ENCODE data around the gene PEF1. TPM values are rescaled to one million over a fixed set of nuclear protein-coding genes. Genes with fewer than 3 reads are reported as not detected.

PEF1 gene
- total and polyA plus RNA-seq, 2 donors (not counting 3 experiments of a cell fraction or from before 2014, with no cell fraction given): 73.3 to 161 TPM

- Histone ChIP-seq H3K4me3 (replicated peaks in 1 of 3; ENCODE audit: insufficient read depth in 1 of 3, low read depth in 1 of 3, low read length in 3 of 3) (no peak overlapping the region), H3K9ac (replicated peaks; ENCODE audit: extremely low read depth, insufficient read depth, low read length) (no peak overlapping the region), H3K4me2 (ENCODE audit: insufficient read depth, low read length) (no peak overlapping the region), H3K27me3 (ENCODE audit: control insufficient read depth in 2 of 2, insufficient read depth in 2 of 2, low read length in 2 of 2) (no peaks in the 10 kb centered on the region), H3K79me2 (ENCODE audit: control insufficient read depth, insufficient read depth, low read length) (no peaks in the 10 kb centered on the region), H3K27ac (ENCODE audit: insufficient read depth, low read depth, low read length) (no peak overlapping the region), H3K9me1 (replicated peaks; ENCODE audit: control insufficient read depth, extremely low read depth, insufficient read depth, low read length) (no peaks in the 10 kb centered on the region), H4K20me1 (replicated peaks; ENCODE audit: control insufficient read depth, extremely low read depth, insufficient read depth, low read length) (no peaks in the 10 kb centered on the region), H3K9me3 (replicated peaks; ENCODE audit: control insufficient read depth, insufficient read depth, low read length) (no peaks in the 10 kb centered on the region), H2AFZ (ENCODE audit: low read depth, low read length) (no peak overlapping the region), H3K4me1 (ENCODE audit: control insufficient read depth, extremely low read depth, insufficient read depth, low read length) (peaks cover 13% of the 10 kb centered on the region), H3K36me3 (ENCODE audit: control insufficient read depth in 2 of 2, extremely low read depth in 1 of 2, insufficient read depth in 2 of 2, low read length in 2 of 2) (no peaks in the 10 kb centered on the region)
- DNase-seq (ENCODE audit: low read depth, low spot score) (no peak), FAIRE-seq (no peak)
- ChIA-PET POLR2A (no interaction called here), CTCF (interaction anchor here (1.0 to 2.8 kb wide), 4 partner anchors 18 to 27 kb away, joined by 3 to 8 read pairs (median 6); no protein-coding TSS in a partner anchor)
- dilution Hi-C loops (cut with MboI; ENCODE audit: extremely low pct_ligation_motif_present, low sequenced_read_pairs) (no loop called here), intact Hi-C loops (cut with micrococcal nuclease) (loop anchor here (2.0 kb wide), 1 partner anchor 16 kb away; the partner anchor contains the start of gene COL16A1)
- TF ChIP-seq FOS (IDR thresholded peaks at IDR 0.05; ENCODE audit: borderline replicate concordance, insufficient read depth, low read length) (no peak), GATA2 (IDR thresholded peaks at IDR 0.05; ENCODE audit: insufficient read depth, insufficient read length, low read depth, low read length) (no peak), CTCF (IDR thresholded peaks at IDR 0.05; ENCODE audit: extremely low read depth in 1 of 2, insufficient read depth in 1 of 2, low read depth in 1 of 2, low read length in 2 of 2) (no peak), EZH2 (IDR thresholded peaks at IDR 0.05; ENCODE audit: borderline replicate concordance, low read depth, low read length, severe bottlenecking) (no peak), POLR2A (IDR thresholded peaks at IDR 0.05; ENCODE audit: low read depth, low read length) (no peak), POLR2AphosphoS5 (IDR thresholded peaks at IDR 0.05; ENCODE audit: insufficient read depth, low read depth, low read length) (no peak), JUN (IDR thresholded peaks at IDR 0.05; ENCODE audit: borderline replicate concordance, insufficient read depth, insufficient read length, low read depth) (no peak), MYC (IDR thresholded peaks at IDR 0.05; ENCODE audit: low read depth, low read length) (no peak)
- TF ChIP-seq, protein P1, sequence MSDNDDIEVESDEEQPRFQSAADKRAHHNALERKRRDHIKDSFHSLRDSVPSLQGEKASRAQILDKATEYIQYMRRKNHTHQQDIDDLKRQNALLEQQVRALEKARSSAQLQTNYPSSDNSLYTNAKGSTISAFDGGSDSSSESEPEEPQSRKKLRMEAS (IDR thresholded peaks at IDR 0.05; ENCODE audit: insufficient read depth, insufficient read length): no peak
- BruUV-seq (replicated peaks): no TSS peak
Observed at GRCh38 chr1:31688233-31688918, 43.7 kb upstream of the PEF1 start.
